Activated CD4-positive, alpha-beta T cell treated with anti-CD3 and anti-CD28 coated beads, Interleukin-2, amount 50 U/mL, for 48 hours (primary cell): ENCODE results near the gene PODN.

Source experiments
- DNase-seq, 2 experiments: peaks; one replicate each; pipeline ENCODE4 v3.0.0-alpha.2; 2020

PODN gene

DNA sequence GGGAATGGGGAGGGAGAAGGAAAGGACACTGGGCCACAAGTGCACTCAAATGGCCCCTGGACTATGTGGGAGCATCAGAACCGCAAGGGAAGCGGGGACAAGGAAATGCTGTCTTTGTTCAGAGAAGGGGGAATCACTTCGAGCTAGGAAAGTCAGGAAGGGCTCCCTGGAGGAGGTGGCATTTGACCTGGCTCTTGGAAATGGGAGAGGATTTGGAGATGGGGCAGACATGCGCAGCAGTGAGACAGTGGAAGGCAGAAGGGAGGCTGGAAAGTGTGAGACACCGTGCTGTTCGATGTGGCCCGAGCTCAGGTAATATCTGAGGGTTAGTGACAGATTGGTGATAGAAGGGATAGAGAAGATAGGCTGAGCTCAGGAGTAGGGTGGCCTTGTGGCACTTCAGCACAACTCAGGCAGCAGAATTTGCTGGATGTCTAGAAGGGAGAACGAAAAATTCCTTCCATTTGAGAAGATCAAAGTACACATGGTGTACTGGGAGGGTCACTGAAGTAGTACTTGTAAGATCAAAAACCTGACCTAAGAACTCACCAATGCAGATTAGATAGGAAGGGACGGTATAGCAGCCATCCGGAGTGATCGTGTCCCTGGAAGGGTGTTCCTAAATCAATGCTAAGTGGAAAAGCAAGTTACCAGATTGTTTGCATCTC, 55.1 kb downstream of the PODN start:
- DNase-seq: no peak

DNA sequence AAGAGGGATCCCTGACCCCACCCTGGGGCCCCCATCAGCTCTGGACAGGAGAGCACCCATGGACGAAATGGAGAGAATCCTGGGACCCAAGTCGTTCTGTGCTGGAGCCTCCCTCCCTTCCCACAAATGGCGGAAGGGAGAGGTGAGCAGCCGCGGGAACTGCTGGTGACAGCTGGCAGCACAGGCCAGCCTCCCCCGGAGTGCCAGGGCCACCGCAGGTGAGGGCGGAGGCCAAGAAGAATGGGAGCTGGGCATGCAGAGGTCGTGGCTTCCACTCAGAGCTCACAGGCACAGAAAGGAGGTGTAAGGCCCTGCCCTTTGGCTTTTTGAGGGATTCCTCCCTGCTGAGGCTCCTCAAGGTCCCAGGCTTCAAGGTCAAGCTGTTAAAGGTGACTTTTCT, 55.8 kb downstream of the PODN start:
- DNase-seq: no peak

DNA sequence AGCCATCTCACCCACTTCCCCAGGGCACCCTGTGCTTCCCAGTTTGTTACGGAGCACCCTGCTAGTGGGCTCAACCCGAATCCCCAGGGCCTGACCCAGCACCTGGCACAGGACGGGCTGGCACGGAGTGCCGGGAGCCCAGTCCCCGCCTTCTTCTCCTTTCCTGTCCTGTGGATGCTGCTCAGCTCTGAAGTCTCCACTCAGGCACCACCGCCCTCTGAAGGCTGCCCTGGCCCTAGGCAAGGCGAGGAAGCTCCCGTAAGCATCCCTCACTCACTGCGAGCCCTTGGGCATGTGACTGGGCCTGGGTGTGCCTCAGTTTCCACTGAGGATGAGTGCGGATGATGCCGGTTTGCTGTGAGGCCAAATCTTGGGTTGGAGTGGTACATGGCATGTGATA, 58.6 kb downstream of the PODN start:
- no peak for DNase-seq

DNA sequence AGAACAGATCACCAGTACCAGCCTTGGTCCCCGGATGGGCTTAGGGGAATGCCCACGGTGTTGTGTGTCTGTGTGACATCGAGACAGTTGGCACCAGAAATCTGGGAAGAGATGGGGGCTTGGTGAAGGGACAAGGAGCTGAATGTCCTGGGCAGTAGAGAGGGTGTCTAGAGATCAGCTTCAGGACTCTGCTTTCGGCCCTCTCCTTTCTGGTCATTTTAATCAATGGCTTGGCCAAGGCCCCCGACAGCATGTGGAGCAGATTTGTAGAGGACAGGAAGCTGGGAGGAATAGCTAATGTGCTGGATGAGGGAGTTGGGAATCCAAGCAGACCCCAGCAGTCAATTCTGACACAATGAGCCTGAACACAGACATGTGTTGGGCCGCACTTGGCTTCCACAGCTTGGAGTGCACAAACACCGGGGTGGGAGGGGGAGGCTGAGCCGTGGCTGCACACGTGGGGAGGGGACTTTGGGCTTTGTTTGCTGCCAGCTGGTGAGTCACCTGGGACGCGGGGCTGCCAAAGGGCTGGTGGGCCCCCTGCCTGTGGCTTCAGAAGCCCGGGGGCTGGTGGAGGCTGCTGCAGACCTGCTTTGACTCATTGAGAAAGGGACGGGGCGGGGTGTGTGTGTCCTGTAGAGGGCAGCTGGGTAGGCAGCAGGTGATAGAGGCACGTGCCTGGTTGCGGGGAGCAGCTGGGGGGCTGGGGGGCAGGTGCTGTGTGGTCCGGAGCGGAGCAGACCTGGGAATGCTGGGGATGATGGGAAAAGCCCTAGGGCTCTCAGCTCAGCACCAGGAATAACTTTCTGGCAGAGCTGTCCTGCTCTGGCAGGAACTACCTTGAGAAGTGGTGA, 59.5 kb downstream of the PODN start:
- DNase-seq: no peak

DNA sequence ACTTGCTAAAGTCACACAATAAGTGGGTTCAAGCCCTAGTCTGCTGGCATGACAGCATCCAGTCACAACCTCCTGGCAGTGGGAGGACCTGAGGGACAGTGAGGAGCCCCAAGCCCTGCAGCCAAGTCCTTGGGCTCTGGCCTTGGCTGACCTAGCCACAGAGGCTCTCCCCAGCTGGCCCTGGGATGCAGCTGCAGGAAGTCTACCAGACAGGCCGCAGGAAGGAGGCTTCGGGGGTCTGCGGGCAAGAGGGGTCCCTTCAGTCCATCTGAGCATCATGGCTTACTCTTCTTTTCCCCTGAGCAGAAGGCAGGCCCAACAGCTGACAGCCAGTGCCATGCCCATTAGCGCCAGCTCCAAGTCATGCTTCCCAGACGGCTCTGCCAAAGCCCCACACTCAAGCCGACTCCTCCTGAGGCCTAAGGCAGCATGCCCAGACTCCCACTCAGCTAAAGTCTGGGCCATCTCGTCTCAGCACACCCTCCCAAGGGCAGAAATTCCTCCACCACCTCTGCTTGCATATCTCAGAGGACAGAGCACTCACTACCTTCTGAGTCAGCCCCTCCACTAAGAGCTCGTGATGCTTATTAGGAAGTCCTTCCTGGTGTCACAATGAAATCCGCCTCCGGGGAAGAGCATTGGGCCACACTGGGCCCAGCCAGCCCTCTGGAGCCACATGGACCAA, 60.3 kb downstream of the PODN start:
- no peak for DNase-seq

DNA sequence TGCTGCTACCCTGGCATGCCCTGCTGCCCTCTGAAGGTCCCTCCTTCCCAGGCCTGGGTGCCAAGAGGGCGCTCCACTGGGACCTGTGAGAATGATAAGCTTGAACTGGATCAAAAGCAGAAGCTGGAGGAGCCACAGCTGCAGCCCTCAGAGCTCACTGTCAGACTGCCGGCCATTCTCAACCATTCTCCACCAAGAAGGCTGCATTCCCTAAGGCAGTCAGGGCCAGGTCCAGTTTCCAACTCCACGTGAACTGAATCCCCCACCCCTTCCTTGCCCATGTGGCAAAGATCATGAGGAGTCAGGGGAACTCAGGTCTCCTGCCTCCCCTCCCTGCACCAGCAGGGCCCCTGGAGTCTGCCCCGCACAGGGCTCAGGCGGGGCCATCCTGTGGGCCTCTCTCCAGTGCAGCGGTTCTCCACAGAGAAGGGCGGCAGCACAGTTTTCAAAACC, 61.0 kb downstream of the PODN start:
- DNase-seq: no peak

DNA sequence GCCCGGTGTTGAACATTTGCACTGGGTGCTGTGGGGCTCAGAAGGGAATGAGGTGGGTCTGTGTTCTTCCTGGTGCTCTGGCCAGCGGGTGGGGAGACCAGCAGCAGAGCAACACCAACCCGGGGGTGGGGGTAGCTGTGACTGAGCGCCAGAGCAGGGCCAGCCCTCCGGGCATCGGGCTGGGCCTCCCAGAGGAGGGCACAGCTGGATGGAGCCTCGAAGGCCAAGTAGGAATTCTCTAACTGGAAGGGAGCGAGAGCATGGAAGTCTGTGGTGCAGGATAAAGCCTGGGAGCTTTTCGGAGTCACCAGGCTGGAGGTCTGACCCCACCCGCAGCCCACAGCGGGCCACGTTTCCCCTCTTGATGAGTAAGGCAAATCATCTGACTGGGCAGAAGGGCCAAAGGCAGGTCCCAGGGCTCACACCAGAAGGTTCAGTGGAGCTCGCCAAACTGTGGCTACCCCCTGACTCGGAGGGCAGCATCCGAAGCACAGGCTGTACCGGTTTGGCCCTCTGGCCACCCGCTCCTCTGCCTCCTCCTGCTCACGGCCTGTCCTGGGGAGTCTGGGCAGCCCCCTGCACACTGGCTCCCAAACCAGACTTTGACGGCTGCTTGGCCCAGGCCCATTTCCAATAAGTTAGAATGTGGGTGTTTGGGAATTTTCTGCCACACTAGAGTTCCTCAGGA, 61.6 kb downstream of the PODN start:
- no peak for DNase-seq

DNA sequence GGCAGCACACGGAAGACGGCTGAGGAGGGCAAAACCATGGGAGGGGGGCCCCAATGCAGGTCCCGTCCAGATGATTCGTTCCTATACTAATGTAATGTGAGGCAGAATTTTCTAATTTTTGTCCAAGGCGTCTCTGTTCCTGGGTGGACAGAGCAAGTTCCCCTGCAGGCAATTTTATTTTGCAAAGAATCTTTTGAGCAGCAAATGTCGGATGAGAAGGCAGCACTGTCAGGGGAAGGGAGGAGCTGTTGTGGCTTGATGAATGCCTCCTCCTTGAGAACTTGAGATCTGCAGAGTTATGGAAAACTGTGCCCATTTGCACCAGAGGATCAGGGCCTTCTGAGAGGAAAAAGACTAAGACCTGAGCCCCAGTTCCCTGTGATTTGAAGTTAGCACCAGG, 63.1 kb downstream of the PODN start:
- DNase-seq: no peak

DNA sequence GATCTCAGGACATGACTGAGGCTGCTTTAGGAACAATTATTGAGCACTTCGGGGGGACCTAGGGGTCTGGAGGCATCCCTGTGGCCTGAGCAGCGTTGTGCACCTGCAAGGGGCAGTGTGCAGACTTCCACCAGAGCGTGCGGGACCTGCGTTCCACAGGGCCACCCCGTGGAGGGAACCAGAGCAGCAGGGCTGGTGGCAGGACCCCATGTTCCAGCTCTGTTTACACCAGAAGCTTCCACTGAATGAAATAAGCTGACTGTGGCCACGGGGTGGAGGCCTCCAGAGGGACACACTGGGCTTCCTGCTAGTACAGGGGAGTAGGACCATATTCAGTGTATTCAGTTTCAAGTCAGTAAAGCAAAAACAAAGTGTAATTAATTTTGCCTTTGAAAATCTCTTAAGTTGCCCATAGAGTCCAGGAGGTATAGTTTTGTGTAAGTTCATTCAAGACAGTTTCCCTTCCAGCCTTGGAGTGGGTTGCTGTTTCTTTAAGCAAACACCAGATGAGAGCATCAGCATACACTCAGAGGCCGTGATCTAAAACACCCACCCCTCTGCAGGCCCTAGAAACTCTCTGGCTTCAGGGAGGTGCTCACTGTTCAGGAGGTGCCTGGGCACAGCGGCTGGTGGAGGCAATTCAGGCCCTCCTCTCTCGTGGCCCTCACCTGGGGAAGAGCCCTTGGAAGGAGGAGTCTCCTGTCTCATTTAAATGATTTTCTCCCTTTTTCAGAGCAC, 63.8 kb downstream of the PODN start:
- DNase-seq: no peak

DNA sequence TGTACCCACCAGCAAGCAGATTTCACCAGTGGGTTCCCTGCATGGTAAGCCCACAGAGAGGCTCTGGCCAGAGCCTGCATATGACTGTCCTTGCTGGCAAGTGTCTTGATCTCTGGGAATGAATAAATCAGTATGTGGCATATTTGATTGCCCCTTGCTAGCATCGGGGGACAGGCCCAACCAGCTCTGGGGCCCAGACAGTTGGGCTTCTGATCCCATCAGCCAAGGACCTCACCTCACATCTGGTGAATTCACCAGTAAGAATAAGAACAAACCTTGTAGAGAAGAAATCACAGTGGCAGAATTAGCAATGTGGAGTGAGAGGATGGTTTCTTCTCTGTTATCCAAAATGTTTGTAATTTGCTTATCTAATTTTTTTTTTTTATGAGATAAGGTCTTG, 64.5 kb downstream of the PODN start:
- DNase-seq: no peak

DNA sequence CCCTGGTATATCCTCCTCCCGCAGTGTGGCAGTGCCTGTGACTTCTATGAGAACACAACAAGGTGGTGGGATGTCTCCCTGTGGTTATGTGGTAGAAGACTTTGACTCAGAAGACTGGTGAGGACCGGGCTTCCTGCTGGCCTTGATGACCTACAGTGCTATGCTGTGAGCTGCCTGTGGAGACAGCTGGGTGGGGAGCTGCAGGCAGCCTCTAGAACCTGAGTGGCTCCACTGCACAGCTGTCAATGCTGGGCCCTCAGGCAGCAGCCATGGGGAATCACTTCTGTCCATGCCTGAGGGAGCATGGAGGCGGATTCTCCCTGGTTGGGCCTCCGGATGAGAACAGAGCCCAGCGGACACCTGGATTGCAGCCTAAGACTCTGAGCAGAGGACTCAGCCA, 65.5 kb downstream of the PODN start:
- DNase-seq: no peak

DNA sequence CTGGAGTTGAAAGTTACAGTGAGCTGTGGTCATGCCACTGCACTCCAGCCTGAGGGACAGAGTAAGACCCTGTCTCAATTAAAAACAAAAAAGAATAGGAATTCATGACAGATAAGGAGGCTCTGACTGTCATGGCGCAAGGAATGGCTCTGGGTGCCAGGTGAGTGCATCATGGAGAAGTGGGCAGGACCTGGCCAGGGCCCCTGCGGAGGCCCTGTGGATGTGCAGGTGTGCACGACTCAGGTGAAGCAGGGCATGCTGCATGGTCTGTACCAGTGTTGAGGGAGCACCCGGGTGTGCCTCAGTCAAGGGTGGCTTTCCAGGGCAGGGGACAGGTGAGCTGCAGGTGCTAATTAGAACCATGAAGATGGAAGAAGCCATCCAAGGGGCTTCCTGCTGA, 66.4 kb downstream of the PODN start:
- DNase-seq: no peak

DNA sequence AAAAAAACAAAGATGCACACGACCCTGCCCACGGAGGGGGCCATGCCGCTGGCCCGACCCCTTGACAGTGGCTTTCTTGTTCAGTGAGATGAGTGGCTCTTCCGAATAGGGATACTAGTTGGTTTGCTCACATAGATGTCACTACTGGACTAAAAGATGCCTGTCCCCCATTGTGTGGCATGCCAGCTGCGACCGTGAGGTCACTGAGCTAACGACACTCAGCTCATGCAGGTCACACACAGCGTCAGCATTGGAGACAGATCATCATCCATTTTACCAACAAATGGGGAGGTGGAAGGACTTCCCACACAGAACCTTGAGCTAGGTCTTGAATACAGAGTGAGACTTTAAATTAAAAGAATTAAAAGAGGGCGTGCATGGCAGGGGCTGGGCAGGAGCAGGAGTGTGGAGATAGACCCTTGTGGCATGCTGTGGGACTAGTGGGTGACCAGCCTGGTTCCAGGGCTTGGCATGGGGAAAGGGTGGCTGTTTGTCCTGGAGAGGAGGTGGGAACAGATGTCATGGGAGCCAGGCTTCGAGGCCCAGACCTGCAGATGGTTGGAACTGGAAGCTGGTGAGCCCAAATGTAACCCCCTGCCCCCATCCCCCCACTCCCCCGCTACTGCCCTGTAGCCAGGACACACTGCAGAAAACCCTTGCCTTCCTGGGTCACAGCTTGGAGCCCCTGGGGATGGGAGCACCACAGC, 68.0 kb downstream of the PODN start:
- DNase-seq: no peak

DNA sequence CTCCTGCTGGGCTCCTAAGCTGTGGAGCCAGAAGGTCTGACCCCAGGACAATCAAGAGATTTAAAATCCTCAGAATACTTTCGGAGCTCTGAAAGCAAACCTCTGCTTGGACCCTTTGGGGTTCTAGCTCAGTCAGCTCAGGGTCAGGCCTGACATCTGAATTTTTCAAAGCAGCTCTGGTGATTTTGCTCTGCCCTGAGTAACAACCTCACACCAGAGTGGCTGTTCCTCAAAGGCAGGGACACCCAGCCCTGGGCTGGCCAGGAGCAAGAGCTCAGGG, 68.5 kb downstream of the PODN start:
- no peak for DNase-seq

DNA sequence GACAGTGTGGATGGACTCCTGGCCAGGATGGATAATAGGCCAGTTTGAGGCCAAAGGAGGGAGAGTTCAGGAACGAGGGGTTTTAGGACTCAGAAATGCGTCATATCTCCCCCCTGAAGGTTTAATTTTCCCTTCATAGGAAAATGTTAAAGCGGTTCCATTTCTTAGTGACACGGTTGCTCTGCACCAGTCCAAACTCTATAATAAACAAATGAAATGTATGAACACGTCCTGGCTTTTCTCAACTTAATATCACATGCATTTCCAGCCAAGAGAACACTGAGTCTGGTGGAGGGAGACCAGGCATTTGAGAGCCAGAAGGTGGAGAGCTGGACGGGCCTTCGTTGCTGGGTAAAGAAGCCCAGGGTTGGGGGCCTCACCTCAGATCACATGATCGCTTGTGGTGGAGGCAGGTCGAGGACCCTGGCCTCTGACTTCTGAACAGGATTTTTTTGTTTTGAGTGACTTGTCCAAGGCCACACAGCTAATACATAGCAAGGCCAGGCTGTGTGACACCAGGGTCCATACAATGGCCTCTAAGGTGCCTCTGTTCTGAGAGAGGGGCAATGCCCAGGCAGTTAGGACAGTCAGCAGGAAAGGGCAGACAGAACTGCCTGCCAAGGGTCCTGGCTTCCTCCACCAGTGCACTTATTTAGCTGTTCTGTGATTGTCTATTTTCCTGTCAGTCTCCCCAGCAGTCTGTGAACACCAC, 69.0 kb downstream of the PODN start:
- no peak for DNase-seq

DNA sequence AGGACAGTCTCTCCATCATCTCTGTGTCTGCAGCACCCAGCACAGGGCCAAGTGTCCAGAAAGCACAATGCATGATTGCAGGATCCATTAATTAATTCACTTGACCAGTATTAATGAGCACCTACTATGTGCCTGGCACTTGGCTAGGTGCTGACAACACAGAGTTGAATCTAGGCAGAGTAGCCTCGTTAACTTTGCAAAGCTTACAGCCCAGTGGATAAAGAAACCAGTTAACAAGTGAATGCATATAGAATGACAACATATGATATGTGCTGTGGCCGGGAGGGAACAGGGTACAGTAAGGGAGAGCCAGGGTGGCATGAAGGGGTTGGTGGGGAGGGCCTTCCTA, 69.6 kb downstream of the PODN start:
- no peak for DNase-seq

DNA sequence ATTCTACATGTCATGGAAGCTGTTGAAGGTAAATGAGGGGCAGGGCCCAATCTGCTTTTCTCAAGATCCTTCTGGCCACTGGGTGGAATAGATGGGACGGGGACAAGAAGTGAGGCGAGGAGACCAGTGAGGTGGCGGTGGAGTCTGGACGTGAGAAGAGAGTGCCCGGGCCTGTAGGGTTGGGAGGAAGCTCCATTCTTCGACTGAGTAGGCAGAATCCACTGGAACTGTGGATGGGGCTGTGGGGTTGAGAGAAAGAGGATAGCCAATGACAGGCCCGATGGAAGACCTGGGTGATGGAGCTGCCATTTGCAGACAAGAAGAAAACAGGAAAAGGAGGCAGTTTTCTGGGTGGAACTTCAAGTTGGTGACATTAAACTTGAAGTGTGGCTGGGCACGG, 70.2 kb downstream of the PODN start:
- no peak for DNase-seq

DNA sequence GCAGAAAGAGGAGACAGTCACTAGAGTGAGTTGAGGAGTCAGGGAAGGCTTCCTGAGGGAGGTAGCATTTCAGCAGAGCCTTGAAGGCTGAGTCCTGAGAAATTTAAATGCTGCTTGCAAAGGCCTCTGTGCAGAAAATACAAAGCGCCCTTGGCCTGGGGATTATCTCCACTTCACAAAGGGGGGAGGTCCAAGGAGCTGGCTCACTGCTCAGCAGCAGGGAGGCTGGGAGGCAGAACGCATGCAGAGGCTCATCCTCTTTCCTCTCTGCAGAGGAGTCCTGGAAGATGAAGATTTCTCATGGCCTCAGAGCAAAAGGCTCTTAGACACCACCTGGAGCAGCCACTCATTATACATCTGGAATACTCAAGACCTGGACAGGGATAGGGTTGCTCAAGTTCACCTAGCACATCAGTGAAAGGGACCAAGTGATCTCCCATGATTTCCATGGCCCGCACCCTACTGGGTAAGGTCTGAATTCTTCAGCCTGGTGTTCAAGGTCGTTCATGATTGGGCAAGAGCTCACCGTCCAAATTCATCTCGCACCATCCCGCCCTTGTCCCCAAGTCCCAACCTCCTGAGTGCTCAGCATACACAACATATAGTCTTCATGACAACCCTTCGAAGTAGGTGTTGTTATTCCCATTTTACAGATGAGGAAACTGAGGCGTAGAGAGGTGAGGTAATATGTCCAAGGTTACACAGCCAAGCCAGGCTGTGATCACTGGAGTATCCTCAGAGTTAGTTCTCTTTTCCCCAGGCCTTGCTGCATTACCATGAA, 71.4 kb downstream of the PODN start:
- no peak for DNase-seq

DNA sequence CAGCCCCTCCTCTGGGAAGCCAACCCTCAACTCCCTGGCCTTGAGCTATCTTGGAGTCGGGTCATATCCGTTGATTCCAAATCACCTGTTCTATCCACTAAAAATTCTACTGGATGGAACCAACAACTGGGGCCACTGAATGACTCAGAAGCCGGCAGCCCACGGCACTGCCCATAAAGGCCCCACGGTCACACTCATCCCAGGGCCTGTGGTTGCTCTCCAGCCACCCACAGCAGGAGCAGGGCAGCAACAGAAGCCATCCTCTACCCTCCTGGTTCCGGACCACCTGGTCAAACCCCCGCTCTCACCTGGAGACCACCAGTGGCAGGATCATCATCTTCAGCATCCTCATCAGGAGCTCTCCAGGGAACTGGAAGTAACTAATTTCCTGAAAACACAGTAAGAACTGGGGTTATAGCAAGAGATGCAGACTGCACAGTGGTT, 72.1 kb downstream of the PODN start:
- DNase-seq: no peak
